B cell (primary cell): ENCODE data around the gene AS3MT.

Experiments
- CTCF ChIP-seq: fragments of 200-600 bp; IDR thresholded peaks from one replicate; pipeline ENCODE4 v1.8.0; 2022; ENCODE audit warnings: antibody characterized with exemption, mild to moderate bottlenecking
- EZH2 ChIP-seq: IDR thresholded peaks from 2 replicates; pipeline ENCODE4 v1.6.1; 2012; ENCODE audit warnings: borderline replicate concordance, low read depth, mild to moderate bottlenecking, moderate library complexity, low read length; ENCODE audit not compliant: insufficient read depth, poor library complexity, severe bottlenecking

GRCh38 chr10:102822222-102822621 is 47.0 kb upstream of the AS3MT start:
- TF ChIP-seq CTCF (no peak), EZH2 (no peak)
